Progenitor cell of endocrine pancreas (in vitro differentiated cells): ENCODE results near the gene BPHL. TPM values are rescaled to one million over a fixed set of nuclear protein-coding genes. Genes with fewer than 3 reads are reported as not detected.
"Not testable (repeated sequence)": the region's sequence is repeated elsewhere in the genome, so short reads cannot be mapped to it uniquely, and the experiment has no call there.

Experiments used
- DNase-seq: peaks from one replicate; pipeline ENCODE4 v3.0.0; 2021; ENCODE audit warnings: low spot score; ENCODE audit not compliant: unreplicated experiment
- H3K27ac Mint-ChIP-seq: 2 replicates; pipeline ENCODE4 v1.8.0; 2021; ENCODE audit warnings: mild to moderate bottlenecking, moderate library complexity, mixed read lengths
- H3K27me3 Mint-ChIP-seq: 2 replicates; pipeline ENCODE4 v1.8.0; 2021; ENCODE audit warnings: mixed read lengths
- H3K36me3 Mint-ChIP-seq: 2 replicates; pipeline ENCODE4 v1.8.0; 2022; ENCODE audit warnings: mixed read lengths; ENCODE audit not compliant: insufficient read depth
- H3K4me1 Mint-ChIP-seq: 2 replicates; pipeline ENCODE4 v1.8.0; 2021; ENCODE audit warnings: low read depth, mixed read lengths
- H3K4me3 Mint-ChIP-seq: 2 replicates; pipeline ENCODE4 v1.8.0; 2021; ENCODE audit warnings: low read depth, mild to moderate bottlenecking, moderate library complexity, mixed read lengths
- H3K9me3 Mint-ChIP-seq: 2 replicates; pipeline ENCODE4 v1.8.0; 2021; ENCODE audit warnings: low read depth, mixed read lengths
- total RNA-seq: library from RNA; stranded (reverse); gene quantifications from 2 replicates; pipeline ENCODE4 v1.2.1, GENCODE V29; 2021
- TF ChIP-seq, protein P1 (sequence below): fragments of 200-600 bp; sonication (generic); IDR thresholded peaks from one replicate; pipeline ENCODE4 v1.5.0; 2021; ENCODE audit warnings: antibody characterized with exemption, mild to moderate bottlenecking; ENCODE audit not compliant: unreplicated experiment

The BPHL gene
- total RNA-seq, 1 donor from 2014 or later = 68.4 TPM

DNA sequence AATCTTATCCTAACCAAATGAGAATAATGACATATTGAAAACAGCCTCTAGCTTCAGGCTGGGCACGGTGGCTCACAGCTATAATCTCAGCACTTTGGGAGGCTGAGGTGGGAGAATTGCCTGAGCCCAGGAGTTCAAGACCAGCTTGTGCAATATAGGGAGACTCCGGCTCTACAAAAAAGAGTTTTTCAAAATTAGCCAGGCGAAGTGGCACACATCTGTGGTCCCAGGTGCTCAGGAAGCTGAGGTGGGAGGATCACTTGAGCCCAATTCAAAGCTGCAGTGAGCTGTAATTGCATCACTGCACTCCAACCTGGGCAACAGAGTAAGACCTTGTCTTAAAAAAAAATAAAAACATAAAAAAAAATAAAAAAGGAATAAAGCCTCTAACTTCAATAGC is 34.2 kb downstream of the BPHL start:
- H3K27ac Mint-ChIP-seq = no peak overlapping the region

DNA sequence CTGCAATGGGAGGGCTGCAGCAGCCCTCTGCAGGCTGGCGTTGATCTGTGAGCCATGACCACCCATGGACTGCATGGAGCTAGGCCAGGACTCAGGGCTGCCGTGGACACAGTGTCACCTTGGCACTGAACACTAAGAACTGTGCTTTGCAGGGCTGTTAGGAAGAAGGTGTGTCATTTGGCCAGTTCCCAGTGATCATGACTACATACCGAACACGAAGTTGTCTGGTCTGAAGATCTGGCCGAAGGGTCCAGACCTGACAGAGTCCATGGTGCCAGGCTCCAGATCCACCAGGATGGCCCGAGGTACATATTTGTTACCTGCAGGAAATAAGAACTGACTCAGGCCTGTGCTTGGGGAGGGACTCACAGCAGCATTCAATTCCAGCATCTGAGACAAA is 36.9 kb downstream of the BPHL start:
- Mint-ChIP-seq H3K36me3 (peaks cover 17% of the 10 kb centered on the region), H3K27me3 (peaks cover 25% of the 10 kb centered on the region), H3K4me1 (peaks cover 13% of the 10 kb centered on the region)
- not testable (repeated sequence) for H3K4me3 Mint-ChIP-seq, DNase-seq, H3K9me3 Mint-ChIP-seq, H3K27ac Mint-ChIP-seq

More for the DNA sequence above, 34.2 kb downstream of the BPHL start:
- Mint-ChIP-seq H3K9me3 (no peaks in the 10 kb centered on the region), H3K4me3 (no peak overlapping the region), H3K27me3 (peaks cover 4% of the 10 kb centered on the region), H3K36me3 (peaks cover 19% of the 10 kb centered on the region), H3K4me1 (peaks cover 6% of the 10 kb centered on the region)
- DNase-seq = no peak
- TF ChIP-seq, protein P1, sequence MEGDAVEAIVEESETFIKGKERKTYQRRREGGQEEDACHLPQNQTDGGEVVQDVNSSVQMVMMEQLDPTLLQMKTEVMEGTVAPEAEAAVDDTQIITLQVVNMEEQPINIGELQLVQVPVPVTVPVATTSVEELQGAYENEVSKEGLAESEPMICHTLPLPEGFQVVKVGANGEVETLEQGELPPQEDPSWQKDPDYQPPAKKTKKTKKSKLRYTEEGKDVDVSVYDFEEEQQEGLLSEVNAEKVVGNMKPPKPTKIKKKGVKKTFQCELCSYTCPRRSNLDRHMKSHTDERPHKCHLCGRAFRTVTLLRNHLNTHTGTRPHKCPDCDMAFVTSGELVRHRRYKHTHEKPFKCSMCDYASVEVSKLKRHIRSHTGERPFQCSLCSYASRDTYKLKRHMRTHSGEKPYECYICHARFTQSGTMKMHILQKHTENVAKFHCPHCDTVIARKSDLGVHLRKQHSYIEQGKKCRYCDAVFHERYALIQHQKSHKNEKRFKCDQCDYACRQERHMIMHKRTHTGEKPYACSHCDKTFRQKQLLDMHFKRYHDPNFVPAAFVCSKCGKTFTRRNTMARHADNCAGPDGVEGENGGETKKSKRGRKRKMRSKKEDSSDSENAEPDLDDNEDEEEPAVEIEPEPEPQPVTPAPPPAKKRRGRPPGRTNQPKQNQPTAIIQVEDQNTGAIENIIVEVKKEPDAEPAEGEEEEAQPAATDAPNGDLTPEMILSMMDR = no peak

DNA sequence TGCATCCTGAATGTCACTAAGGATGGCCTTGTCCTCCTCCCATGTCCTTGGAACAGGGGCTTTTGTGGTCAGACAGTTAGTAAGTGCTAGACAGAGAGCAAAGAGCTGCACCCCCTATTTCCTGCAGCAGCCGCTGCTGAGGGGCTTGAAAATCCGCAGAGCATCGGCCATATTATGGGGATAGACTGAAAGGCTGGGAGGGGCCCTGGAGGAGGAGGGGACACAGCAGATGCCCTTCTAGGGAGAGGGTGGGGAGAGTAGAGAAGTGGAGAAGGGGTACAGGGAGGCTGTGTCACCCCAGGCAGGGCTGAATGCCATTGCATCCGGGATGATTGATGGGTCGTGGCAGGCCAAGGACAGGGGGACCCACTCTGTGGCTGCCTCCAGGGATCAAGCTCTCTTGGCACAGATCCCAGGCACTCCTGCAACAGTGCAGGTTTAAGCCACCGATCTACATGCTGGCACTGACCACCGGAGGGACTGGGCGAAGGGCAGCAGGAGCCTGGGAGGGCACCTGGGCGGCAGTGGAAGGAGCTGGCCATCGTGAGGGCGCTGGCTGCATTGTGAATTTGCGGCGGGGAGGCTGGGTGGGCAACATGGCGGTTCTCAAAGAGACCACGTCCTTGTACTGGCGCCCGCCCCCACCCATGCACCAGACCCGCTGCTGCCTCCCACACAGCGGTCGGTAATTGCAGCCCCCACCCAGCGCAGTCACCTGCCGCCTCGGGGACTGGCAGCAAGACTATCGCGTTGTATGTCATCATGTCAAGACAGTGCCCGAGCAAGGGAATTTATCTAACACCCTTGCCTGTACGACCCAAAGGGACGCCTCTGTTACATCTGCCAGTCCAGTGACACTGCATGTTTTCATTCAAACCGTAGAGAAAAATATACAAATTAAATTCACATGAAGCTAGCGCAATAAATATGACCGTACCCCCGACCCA is 37.9 kb downstream of the BPHL start:
- Mint-ChIP-seq H3K4me1 (peaks cover 13% of the 10 kb centered on the region), H3K27ac (peak overlapping the region; percentile 93), H3K4me3 (peak overlapping the region; percentile 86), H3K36me3 (peaks cover 13% of the 10 kb centered on the region), H3K27me3 (peaks cover 33% of the 10 kb centered on the region)
- H3K9me3 Mint-ChIP-seq, DNase-seq: not testable (repeated sequence)

DNA sequence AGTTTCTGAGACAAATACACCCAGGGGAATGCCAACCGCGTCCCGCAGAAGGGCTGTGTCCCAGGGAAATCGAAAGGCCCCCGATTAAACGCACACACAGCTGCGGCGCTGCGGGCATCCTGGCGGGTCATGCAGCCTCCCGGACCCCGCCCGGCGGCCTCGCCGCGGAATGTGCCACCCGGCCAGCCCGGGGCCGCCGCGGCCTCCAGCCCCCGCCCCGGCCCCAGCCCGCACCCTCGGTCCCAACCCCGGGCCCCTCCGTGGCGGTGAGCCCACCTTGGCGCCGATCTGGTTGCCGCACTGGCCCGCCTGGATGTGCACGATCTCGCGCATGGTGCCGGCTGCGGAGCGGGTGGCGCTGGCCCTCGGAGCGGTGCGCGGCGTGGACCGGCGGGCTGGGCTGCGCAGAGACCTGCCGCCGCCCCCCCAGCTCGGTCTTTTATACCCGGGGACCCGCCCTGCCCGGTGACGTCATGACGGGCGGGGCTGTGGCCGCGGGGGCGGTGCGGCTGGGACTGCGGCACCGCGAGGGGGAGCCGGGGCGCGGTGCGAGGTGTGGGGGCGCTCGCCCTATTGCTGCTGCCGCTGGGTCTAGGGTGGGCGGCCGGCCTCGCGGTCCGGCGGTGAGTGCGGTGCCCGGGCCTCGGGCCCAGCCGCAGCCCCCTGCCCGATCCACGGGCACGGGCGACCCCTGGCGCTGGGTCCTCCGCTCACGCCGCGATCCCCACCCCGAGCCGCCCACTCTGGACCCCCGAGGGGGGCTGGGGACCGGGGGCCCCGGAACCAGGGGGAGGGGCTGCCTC is 38.8 kb downstream of the BPHL start, which contains the start of gene TUBB2A:
TSS of gene TUBB2A (minus strand) at position 414 of the 803 bp plus-strand sequence. CDS start at position 333, 81 bp downstream.
- peaks cover 13% of the 10 kb centered on the region for H3K4me1 Mint-ChIP-seq
- no peaks in the 10 kb centered on the region for H3K9me3 Mint-ChIP-seq
- H3K4me3 Mint-ChIP-seq = peak within 1 kb of the TSS; percentile 86
- DNase-seq = peak; percentile 74
- peaks cover 41% of the 10 kb centered on the region for H3K27me3 Mint-ChIP-seq
- TF ChIP-seq, protein P1 = peak; percentile 59
- H3K36me3 Mint-ChIP-seq = peaks cover 10% of the 10 kb centered on the region
- H3K27ac Mint-ChIP-seq = peak within 1 kb of the TSS; percentile 93

DNA sequence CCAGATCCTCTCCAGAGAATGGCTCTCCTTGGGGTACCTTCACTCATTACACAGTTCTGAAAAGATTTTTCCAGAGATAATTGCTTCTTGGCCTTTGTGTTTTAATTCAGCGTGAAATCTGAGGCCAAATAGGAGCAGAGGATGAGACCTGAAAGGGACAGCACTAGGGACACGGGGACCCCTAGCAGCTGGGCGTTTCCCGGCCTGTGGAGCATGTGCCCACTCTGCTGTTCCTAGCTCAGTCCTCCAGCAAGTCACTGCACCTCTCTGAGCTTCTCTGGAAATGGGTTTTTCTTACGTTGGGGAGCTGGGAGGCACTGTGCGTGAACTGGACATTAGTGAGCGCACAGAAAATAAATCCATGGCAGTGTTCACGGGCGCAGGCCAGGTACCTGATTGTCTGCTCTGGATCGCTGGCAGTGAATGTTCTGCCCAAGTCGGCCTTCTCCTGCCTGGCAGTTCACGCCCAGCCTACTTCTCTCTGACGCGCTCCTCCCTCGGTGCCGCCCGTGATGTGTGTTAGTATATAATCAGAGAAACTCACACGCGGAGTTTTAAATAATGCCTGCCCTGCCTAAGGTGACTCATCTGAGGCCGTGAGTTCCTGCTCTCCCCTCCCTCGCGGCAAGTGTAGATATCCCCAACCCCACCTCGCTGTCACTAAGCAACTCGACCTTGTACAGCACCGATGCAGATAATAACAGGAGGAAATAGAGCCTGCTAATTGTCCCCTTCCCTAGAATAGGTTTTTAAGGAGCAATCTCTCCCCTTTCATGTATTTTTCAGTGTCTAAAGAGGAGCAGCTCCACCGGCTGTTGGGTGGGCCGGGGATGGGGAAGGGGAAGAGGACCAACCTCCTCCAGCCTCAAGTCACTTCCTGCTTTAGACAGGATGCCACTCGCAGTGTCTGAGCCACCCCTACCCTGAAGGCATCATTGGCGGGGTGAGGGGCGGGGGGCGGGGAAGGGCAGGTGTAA is 41.6 kb downstream of the BPHL start:
- Mint-ChIP-seq H3K9me3 (no peaks in the 10 kb centered on the region), H3K27ac (no peak overlapping the region), H3K27me3 (peaks cover 52% of the 10 kb centered on the region), H3K4me1 (peaks cover 16% of the 10 kb centered on the region), H3K36me3 (no peaks in the 10 kb centered on the region), H3K4me3 (peak overlapping the region; percentile 42)
- DNase-seq = no peak
- TF ChIP-seq, protein P1 = no peak
